ENCODE results near the gene EXOC2. TPM values are rescaled to one million over a fixed set of nuclear protein-coding genes. Genes with fewer than 3 reads are reported as not detected.

EXOC2 gene
- total and polyA plus RNA-seq, 7 donors = 5.4 to 23.2 (median 15.3) TPM

DNA sequence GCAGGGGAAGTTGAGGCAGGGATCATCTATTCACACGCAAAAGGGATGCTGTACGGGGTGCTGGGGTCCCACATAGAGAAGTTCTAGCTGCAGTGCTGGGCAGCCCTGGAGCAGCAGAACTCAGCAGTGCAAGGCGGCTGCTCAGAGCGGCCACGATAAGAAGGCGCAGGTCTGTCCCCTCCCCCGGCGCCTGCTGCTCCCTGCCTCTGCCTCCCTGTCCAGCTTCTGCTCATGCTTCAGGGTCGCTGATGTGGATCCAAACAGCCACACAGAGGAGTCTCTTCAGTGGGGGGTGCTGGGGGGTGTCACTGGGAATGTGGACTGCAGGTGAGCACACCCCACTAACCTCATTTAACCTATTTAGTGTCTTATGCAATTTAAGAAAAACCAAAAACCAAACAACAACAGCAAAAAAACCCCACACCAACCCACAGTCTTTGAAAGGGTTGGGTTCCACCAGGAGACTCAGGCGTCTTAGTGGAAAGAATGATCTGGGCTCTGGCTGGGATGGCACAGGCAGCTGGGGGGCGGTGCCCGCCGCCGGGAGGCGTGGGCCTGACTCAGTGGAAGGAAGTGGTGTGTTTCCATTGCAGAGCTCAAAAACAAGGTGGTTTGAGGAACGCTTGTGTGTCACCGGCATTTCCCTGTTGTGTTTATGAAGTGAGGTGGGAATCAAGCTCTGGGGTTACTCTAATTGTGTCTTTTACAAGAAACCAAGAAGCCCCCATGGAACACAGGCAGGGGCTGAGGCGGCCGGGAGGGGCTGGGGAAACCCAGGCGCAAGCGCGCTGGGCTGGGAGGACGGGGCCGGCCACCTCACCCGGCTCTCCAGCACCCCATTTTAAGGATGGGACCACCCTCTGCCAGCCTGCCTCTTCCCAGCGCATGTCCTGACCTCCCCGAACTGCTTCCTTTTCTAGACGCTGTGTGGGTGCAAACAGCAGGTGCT is 246.2 kb downstream of the EXOC2 start:
- H3K9me3 ChIP-seq = no peaks in the 10 kb centered on the region
- 75 to 86% methylated on average over 28 of the region's 28 CpGs for WGBS, 2 donors
- H3K27me3 ChIP-seq = peaks cover 0 to 13% (median 0%) of the 10 kb centered on the region in 3 donors
- no peaks in the 10 kb centered on the region for H3K4me1 ChIP-seq
- no peak for TF ChIP-seq EP300 (IDR thresholded peaks at IDR 0.05)
- no peak for TF ChIP-seq POLR2A (IDR thresholded peaks at IDR 0.05)
- TF ChIP-seq, protein P1, sequence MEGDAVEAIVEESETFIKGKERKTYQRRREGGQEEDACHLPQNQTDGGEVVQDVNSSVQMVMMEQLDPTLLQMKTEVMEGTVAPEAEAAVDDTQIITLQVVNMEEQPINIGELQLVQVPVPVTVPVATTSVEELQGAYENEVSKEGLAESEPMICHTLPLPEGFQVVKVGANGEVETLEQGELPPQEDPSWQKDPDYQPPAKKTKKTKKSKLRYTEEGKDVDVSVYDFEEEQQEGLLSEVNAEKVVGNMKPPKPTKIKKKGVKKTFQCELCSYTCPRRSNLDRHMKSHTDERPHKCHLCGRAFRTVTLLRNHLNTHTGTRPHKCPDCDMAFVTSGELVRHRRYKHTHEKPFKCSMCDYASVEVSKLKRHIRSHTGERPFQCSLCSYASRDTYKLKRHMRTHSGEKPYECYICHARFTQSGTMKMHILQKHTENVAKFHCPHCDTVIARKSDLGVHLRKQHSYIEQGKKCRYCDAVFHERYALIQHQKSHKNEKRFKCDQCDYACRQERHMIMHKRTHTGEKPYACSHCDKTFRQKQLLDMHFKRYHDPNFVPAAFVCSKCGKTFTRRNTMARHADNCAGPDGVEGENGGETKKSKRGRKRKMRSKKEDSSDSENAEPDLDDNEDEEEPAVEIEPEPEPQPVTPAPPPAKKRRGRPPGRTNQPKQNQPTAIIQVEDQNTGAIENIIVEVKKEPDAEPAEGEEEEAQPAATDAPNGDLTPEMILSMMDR (IDR thresholded peaks at IDR 0.05) = no peak
- no peak for TF ChIP-seq POLR2AphosphoS5 (IDR thresholded peaks at IDR 0.05)
- no peaks in the 10 kb centered on the region for H3K36me3 ChIP-seq
- intact Hi-C loops (cut with DNase I) = no loop called here
- DNase-seq = peak; percentile 49
- H3K27ac ChIP-seq = no peak overlapping the region
- H3K4me3 ChIP-seq = no peak overlapping the region

DNA sequence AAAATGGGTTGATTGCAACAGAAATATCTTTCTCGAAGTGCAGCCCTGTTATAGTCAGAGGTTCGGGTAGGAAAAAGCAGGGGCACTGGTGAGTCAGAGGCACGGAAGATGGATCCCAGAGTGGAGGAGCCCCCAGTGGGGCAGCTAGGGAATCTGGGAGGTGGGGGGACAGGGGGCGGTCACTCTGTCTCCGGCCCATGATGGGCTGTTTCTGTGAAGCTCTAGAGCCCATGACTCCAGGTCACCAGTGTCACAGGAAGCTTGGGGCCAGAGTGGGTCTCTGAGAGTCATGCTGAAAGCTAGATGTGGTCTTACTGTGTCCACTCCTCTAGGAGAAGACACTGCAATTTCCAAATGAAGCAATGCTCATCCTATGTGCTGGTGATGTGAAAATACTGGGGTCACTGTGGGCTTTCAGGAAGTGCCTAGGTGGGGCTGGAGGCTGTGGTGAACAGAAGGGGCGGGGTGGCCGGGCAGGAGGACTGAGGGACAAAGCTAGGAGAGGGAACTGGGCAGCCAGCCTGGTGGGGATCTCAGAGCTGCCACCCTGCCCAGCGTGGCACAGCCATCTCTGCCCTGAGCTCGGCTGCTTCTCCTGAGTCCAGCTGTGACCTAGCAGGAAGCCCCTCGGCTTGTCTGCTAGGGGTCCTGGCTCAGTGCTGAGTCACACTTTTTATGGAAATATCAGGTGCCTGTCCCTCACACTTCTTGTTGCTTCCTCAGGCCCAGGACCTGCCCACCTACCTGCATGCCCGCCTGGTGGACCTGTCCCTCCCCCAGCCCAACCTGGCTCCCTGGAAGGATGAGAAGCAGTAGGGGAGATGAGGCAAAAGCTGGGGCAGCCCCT is 247.1 kb downstream of the EXOC2 start:
- Histone ChIP-seq H3K4me3 (no peak overlapping the region), H3K27ac (no peak overlapping the region), H3K4me1 (no peaks in the 10 kb centered on the region), H3K27me3 (peaks cover 0 to 13% (median 0%) of the 10 kb centered on the region in 3 donors), H3K36me3 (no peaks in the 10 kb centered on the region), H3K9me3 (no peaks in the 10 kb centered on the region)
- no peak for TF ChIP-seq POLR2AphosphoS5 (IDR thresholded peaks at IDR 0.05)
- no peak for TF ChIP-seq EP300 (IDR thresholded peaks at IDR 0.05)
- TF ChIP-seq, protein P1 (IDR thresholded peaks at IDR 0.05) = no peak
- TF ChIP-seq POLR2A (IDR thresholded peaks at IDR 0.05) = no peak
- no peak for DNase-seq
- 72 to 87% methylated on average over 11 of the region's 11 CpGs for WGBS, 2 donors
- intact Hi-C loops (cut with DNase I) = no loop called here

DNA sequence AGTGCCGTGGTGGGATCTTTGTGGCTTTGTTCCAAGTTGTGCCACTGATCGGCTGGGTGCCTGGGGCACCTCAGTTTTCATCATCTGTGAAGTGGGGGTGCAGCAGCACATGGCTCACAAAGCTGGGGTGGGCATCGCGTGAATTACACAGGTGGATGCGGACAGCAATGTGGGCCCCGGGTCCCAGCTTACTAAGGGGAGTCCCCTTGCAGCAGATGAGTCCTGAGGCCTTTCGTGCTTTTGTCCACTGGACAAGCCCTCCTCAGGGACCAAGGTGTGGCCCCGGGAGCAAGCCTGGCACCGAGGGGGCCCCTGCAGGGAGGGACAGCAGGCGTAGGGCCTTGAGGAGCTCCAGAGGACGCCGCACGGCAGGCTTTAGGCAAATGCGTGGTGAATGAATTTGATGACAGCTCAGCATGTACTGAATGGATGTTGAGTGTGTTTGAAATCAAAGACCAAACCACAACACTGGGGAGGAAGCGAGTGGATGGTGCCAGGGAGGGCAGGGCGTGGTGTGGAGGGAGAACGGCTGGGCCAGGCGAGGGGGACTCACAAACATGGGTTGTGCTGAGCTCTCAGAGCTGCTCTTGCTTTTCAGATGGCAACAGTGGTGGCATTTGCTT is 248.2 kb downstream of the EXOC2 start:
- Histone ChIP-seq H3K4me3 (no peak overlapping the region), H3K4me1 (no peaks in the 10 kb centered on the region), H3K27me3 (peaks cover 0 to 13% (median 0%) of the 10 kb centered on the region in 3 donors), H3K9me3 (no peaks in the 10 kb centered on the region), H3K36me3 (no peaks in the 10 kb centered on the region), H3K27ac (no peak overlapping the region)
- intact Hi-C loops (cut with DNase I) = no loop called here
- 75 to 84% methylated on average over 18 of the region's 18 CpGs for WGBS, 2 donors
- no peak for DNase-seq
- TF ChIP-seq POLR2AphosphoS5 (IDR thresholded peaks at IDR 0.05) (no peak), EP300 (IDR thresholded peaks at IDR 0.05) (no peak)
- TF ChIP-seq, protein P1 (IDR thresholded peaks at IDR 0.05) = no peak

DNA sequence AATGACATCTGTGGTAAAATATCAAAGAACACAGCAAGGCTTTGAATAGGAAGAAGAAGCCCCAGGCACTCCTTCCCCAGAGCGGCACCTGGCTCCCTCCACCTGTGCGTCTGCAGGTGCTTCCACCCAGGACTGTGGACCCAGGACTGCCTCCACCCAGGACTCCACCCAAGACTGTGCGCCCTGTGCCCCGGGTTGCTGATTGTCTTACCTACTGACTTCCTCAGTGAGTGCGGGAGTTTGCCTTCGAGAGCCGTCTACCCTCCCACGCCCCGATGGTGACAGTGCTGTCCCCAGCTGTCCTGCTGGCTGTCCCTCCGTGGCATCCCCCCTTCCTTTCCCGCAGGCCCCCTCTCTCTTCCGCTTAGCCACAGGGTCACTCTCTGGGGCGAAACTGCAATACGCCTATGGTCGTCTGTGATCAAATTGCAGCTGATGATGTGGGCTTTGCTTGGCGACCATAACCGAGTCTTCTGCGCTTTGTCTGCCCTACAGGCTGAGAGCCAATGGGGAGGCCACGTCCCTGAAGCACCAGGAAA is 249.2 kb downstream of the EXOC2 start:
- WGBS, 2 donors = 52 to 78% methylated on average over 19 of the region's 19 CpGs
- DNase-seq = no peak
- H3K4me3 ChIP-seq = no peak overlapping the region
- H3K27ac ChIP-seq = no peak overlapping the region
- no peaks in the 10 kb centered on the region for H3K9me3 ChIP-seq
- intact Hi-C loops (cut with DNase I) = no loop called here
- no peaks in the 10 kb centered on the region for H3K4me1 ChIP-seq
- H3K36me3 ChIP-seq = no peaks in the 10 kb centered on the region
- TF ChIP-seq POLR2AphosphoS5 (IDR thresholded peaks at IDR 0.05) = no peak
- no peak for TF ChIP-seq EP300 (IDR thresholded peaks at IDR 0.05)
- TF ChIP-seq POLR2A (IDR thresholded peaks at IDR 0.05) = no peak
- H3K27me3 ChIP-seq = peaks cover 0 to 13% (median 0%) of the 10 kb centered on the region in 3 donors
